Inflammatory macrophage (primary cell): Measurements from ENCODE around the gene PLN.

ENCODE experiments used
- DNase-seq, 2 donors: peaks; one replicate each; pipeline ENCODE4 v3.0.0-alpha.2; 2020 to 2022
- total RNA-seq, 18 experiments: gene quantifications; one replicate each; lab custom pipeline; 2026; ENCODE audit warnings: mixed read lengths in 6 of 18, inconsistent platforms in 2 of 18; lab: John Stamatoyannopoulos, UW

Gene PLN
- 0 to 0.09 (median 0) reads per million in 18 experiments for total RNA-seq

- DNase-seq = no peak
Observed at GRCh38 chr6:118548136-118548535, at the start of gene PLN. Gene PLN, plus strand, starts transcription at chr6:118548296. Its CDS starts 10,626 bp downstream, at chr6:118558922.

DNA sequence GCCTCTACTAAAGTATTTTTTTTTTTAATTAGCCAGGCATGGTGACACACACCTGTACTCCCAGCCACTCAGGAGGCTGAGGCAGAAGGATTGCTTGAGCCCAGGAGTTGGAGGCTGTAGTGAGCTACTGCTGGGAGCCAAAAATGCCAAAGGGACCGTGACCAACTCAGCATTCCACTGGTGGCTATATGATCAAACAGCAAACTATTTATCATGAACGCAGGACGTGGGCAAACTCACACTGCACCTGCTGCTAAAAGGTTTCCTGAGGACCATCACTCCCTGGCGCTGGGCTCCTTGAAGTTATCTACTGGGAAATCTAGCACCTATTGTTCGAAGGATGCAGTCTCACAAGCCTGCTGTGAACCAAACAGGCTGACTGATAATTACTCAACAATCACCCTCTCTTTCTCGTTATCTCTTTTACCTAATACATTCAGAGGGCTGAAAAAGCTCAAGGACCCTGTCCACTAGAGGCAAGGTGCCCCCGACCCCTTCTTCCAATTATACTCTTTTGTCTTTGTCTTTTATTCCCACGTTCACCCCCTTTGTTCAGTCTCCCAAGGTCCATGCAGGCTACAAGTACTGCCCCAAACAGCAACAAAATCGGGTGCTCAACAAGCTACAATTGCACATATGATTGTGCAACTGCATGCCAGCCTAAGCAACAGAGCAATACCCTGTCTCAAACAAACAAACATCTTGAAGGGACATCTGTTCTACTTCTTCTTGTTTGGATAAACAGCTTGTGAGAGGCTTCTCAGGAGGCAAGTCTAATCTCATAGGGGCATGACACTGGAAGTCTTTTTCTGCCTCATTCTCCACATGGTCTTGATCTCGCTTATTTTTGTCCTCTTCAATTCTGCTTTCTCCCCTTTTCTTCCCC lies 47.7 kb upstream of the PLN start:
- DNase-seq = no peak

DNA sequence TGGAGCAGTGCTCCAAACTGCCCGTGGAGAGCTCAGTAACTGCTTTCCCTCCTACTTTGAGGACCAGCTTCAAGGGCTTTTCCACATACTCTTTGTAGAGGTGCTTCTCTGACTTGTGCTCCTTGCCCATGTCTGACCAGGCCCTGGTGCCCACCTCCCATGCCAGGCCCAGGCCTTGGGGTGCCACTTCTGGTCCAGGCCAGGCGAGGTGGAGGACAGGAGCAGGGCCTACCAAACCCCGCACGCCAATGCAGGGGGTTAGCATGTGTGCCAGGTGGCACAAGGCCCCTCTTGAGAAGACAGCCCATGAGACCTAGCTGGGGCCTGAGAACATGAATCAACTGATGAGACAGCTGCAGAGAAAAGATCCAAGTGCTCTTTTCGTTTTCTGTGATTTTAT lies 47.0 kb upstream of the PLN start:
- DNase-seq = no peak

DNA sequence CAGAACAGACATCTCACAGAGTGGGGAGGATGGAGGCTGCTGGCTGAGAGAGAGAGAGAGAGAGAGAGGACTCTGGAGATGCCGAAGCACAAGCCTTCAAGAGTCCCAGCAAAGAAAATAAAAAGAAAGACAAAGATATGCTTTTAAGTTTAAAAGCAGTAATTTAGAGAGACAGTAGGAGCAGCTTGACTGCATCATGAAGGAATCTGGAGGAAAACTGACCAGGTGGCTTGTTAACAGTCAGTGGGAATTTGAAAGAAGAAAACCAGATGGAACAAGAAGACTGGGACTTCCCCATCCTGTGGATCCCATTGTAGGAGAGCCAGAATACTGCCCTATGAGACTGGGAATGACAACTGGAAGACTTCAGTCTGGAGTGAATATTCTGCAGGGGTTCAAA lies 46.3 kb upstream of the PLN start:
- no peak for DNase-seq

GRCh38 chr6:118502169-118502568 lies 45.9 kb upstream of the PLN start:
- no peak for DNase-seq

- no peak for DNase-seq
Observed at GRCh38 chr6:118504611-118505010, 43.5 kb upstream of the PLN start.

DNA sequence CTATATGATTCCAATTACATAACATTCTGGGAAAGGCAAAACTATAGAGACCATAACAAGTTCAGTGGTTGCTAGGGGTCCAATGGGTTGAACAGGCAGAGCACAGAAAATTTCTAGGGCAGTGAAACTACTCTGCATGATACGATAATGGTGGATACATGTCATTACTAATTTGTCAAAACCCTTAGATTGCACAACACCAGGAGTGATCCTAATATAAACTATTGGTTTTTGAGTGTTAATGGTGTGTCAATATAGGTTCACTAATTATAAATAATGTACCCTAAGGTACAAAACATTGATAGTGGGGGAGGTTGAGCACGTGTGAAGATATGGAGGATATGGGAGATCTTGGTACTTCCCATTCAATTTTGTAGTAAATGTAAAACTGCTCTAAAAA lies 42.4 kb upstream of the PLN start:
- no peak for DNase-seq

DNA sequence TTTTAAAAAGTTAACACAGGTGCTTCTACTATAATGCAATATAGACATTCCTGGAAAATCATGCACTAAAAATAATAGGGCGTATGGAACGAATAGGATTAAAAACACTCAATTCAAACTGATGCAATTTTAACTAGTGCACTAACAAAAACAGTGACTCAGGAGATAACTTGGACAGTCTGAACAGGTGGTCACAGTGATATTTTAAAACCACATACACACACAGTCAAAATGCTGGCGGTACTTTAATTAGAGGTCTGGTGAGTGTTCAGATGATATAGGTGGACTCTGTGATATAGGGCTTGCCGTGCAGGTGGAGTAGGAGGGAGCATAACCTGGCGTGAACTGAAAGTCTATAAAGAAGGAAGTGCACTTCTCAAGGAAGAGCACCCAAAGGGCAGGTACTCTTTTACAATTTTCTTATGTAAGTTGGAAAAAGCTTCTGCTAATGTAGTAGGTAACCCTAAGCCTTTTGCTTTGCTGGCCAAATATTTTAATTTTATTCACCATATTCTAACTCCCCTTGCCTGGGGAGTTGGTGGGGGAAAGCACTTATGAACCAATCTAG lies 41.9 kb upstream of the PLN start:
- DNase-seq = no peak

GRCh38 chr6:118507636-118508035 lies 40.5 kb upstream of the PLN start:
- no peak for DNase-seq

GRCh38 chr6:118509009-118509617 lies 39.0 kb upstream of the PLN start:
- no peak for DNase-seq

DNA sequence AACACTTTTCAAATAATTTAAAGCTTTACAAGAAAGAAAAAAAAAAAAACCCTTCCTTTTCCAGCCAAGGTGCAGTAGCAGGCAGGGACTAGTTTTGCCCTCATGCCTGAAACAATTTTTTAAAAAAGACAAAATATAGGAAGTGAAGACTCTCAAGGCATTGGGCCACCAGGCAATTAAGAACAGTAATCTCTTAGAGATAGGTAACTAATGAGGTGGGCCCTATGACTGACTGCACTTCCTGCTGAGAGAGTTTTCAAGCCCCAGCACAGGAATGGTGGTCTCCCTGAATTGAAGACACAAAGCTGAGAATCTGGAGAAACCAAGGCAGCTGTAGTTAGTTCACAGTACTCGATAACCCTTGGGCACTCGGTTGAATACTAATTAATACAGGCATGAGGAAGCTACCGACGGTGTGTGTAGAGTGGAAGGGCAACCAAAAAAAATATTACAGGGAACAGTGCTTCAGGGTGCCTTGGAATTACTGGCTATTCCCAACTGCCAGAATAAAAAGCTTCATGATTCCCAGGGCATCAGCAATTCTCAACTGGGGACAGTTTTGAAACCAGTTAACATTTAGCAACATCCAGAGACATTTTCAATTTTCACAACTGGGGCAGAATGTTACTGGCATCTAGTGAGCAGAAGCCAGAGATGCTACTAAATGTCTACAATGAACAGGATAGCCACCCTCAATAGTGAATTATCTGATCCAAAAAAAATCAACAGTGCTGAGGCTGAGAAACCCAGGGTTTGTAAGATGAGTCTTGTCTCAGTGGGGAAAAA lies 36.0 kb upstream of the PLN start:
- no peak for DNase-seq

- no peak for DNase-seq
Observed at GRCh38 chr6:118514689-118515088, 33.4 kb upstream of the PLN start.

- no peak for DNase-seq
Observed at GRCh38 chr6:118522422-118522821, 25.7 kb upstream of the PLN start.

DNA sequence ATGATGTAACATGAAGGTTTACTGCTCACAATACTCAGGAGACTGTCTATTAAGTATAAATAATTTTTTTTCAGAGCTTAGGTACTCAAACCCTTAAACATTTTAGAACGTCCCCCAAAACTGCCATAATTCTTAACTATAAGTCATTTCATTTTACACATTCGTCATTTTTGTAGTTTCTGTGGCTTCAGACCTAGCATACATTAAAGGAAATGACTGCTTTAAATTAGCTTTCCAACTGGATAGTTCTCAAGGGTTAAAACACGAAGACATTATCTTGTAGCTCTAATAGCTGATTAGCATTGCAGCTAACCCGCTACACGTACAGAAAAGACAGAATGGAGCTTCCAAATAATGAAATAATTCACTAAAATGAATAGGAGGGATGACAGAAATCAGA lies 24.9 kb upstream of the PLN start:
- DNase-seq = no peak

- no peak for DNase-seq
Observed at GRCh38 chr6:118524686-118525085, 23.4 kb upstream of the PLN start.

- DNase-seq = no peak
Observed at GRCh38 chr6:118525913-118526780, 21.9 kb upstream of the PLN start.

GRCh38 chr6:118528129-118528528 lies 20.0 kb upstream of the PLN start:
- DNase-seq = no peak

GRCh38 chr6:118529756-118530155 lies 18.3 kb upstream of the PLN start:
- no peak for DNase-seq

DNA sequence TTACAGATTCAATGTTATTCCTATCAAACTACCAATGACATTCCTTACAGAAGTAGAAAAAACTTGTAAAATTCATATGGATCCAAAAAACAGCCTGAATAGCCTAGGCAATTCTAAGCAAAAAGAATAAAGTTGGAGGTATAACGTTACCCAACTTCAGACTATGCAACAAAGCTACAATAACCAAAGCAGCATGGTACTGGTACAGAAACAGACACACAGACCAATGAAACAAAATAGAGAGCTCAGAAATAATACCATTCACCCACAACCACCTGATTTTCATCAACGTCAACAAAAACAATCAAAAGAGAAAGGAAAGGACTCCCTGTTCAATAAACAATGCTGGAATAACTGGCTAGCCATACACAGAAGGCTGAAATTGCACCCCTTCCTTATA lies 17.2 kb upstream of the PLN start:
- no peak for DNase-seq

DNA sequence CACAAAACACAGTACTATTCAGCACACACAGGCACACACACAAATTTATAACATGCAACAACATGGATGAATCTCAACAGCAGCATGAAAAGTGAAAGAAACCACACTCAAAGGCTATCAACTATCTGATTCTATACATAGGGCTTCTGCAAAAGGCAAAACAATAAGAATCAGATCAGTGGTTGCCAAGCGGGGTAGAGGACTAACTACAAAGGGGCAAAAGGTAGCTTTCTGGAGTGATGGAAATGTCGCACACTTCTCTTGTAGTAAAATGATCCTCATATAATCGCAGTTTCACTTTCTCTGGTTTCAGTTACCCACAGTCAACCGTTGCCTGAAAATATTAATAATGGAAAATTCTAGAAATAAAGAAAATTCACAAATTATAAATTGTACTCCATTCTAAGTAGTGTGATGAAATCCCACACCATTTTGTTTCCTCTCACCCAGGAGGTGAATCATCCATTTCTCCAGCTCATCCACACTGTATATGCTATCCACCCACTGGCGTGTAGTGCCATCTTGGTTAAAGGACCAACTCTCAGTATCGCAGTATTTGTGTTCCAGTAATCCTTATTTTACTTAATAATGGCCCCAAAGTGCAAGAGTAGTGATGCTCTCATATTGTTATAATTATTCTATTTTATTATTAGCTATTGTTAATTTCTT lies 12.8 kb upstream of the PLN start:
- DNase-seq = no peak

GRCh38 chr6:118536478-118536877 lies 11.6 kb upstream of the PLN start:
- DNase-seq = no peak
